ENCODE measurements around the gene SACS. TPM values are rescaled to one million over a fixed set of nuclear protein-coding genes. Genes with fewer than 3 reads are reported as not detected.

SACS gene
- total RNA-seq, 2 experiments from 2014 or later: 27.4 to 30.9 TPM

- Mint-ChIP-seq H3K4me1 (peaks cover 5% of the 10 kb centered on the region), H3K36me3 (no peaks in the 10 kb centered on the region), H3K9me3 (no peaks in the 10 kb centered on the region), H3K4me3 (no peak overlapping the region), H3K27me3 (peaks cover 12% of the 10 kb centered on the region), H3K27ac (no peak overlapping the region)
- DNase-seq (no peak), ATAC-seq (ENCODE audit: low read depth) (no peak)
- POLR2A ChIA-PET: no interaction called here
Measured at GRCh38 chr13:23463661-23464060, 30.2 kb upstream of the SACS start.

- Mint-ChIP-seq H3K27me3 (peaks cover 12% of the 10 kb centered on the region), H3K27ac (no peak overlapping the region), H3K9me3 (no peaks in the 10 kb centered on the region), H3K4me3 (no peak overlapping the region), H3K36me3 (no peaks in the 10 kb centered on the region), H3K4me1 (peaks cover 5% of the 10 kb centered on the region)
- POLR2A ChIA-PET: no interaction called here
- DNase-seq (no peak), ATAC-seq (ENCODE audit: low read depth) (no peak)
Measured at GRCh38 chr13:23462815-23463559, 29.5 kb upstream of the SACS start.

GRCh38 chr13:23461544-23461943, 28.0 kb upstream of the SACS start:
- ATAC-seq (ENCODE audit: low read depth): no peak
- H3K9me3 Mint-ChIP-seq: no peaks in the 10 kb centered on the region

GRCh38 chr13:23460921-23461320, 27.4 kb upstream of the SACS start:
- Mint-ChIP-seq H3K36me3 (no peaks in the 10 kb centered on the region), H3K4me1 (peaks cover 3% of the 10 kb centered on the region), H3K4me3 (no peak overlapping the region), H3K27ac (no peak overlapping the region), H3K27me3 (peaks cover 12% of the 10 kb centered on the region), H3K9me3 (no peaks in the 10 kb centered on the region)
- POLR2A ChIA-PET: interaction anchor here (0.6 kb wide), 1 partner anchor 743 kb away, joined by 3 read pairs; no protein-coding TSS in a partner anchor
- DNase-seq (no peak), ATAC-seq (ENCODE audit: low read depth) (no peak)

More at GRCh38 chr13:23461544-23461943, 28.0 kb upstream of the SACS start:
- POLR2A ChIA-PET: no interaction called here
- Mint-ChIP-seq H3K36me3 (no peaks in the 10 kb centered on the region), H3K4me1 (peaks cover 5% of the 10 kb centered on the region), H3K27me3 (peaks cover 12% of the 10 kb centered on the region), H3K4me3 (no peak overlapping the region), H3K27ac (no peak overlapping the region)
- no peak for DNase-seq

- Mint-ChIP-seq H3K4me3 (no peak overlapping the region), H3K27me3 (peaks cover 10% of the 10 kb centered on the region), H3K36me3 (no peaks in the 10 kb centered on the region), H3K4me1 (peaks cover 2% of the 10 kb centered on the region), H3K27ac (no peak overlapping the region), H3K9me3 (no peaks in the 10 kb centered on the region)
- ATAC-seq (ENCODE audit: low read depth) (no peak), DNase-seq (no peak)
- POLR2A ChIA-PET: interaction anchor here (0.6 to 0.7 kb wide), 2 partner anchors 18 to 743 kb away, joined by 3 to 6 read pairs; no protein-coding TSS in a partner anchor
Measured at GRCh38 chr13:23460309-23460708, 26.8 kb upstream of the SACS start.

GRCh38 chr13:23458989-23459388, 25.5 kb upstream of the SACS start:
- Mint-ChIP-seq H3K4me3 (no peak overlapping the region), H3K27me3 (peaks cover 9% of the 10 kb centered on the region), H3K36me3 (no peaks in the 10 kb centered on the region), H3K9me3 (no peaks in the 10 kb centered on the region), H3K4me1 (peaks cover 2% of the 10 kb centered on the region), H3K27ac (no peak overlapping the region)
- DNase-seq (no peak), ATAC-seq (ENCODE audit: low read depth) (no peak)
- POLR2A ChIA-PET: no interaction called here

- ATAC-seq (ENCODE audit: low read depth): no peak
- Mint-ChIP-seq H3K36me3 (no peaks in the 10 kb centered on the region), H3K27me3 (peaks cover 8% of the 10 kb centered on the region), H3K9me3 (no peaks in the 10 kb centered on the region), H3K4me1 (peaks cover 2% of the 10 kb centered on the region), H3K4me3 (no peak overlapping the region), H3K27ac (no peak overlapping the region)
- no peak for DNase-seq
- POLR2A ChIA-PET: no interaction called here
Measured at GRCh38 chr13:23456437-23457210, 23.1 kb upstream of the SACS start.

GRCh38 chr13:23455401-23456185, 22.1 kb upstream of the SACS start:
- POLR2A ChIA-PET: no interaction called here
- H3K4me3 Mint-ChIP-seq: no peak overlapping the region
- DNase-seq (no peak), ATAC-seq (ENCODE audit: low read depth) (no peak)
- no peak overlapping the region for H3K27ac Mint-ChIP-seq
- no peaks in the 10 kb centered on the region for H3K36me3 Mint-ChIP-seq
- peaks cover 3% of the 10 kb centered on the region for H3K4me1 Mint-ChIP-seq
- no peaks in the 10 kb centered on the region for H3K9me3 Mint-ChIP-seq
- peaks cover 8% of the 10 kb centered on the region for H3K27me3 Mint-ChIP-seq

- POLR2A ChIA-PET: no interaction called here
- H3K4me3 Mint-ChIP-seq: no peak overlapping the region
- DNase-seq (no peak), ATAC-seq (ENCODE audit: low read depth) (no peak)
- peaks cover 2% of the 10 kb centered on the region for H3K4me1 Mint-ChIP-seq
- no peaks in the 10 kb centered on the region for H3K9me3 Mint-ChIP-seq
- no peaks in the 10 kb centered on the region for H3K36me3 Mint-ChIP-seq
- H3K27me3 Mint-ChIP-seq: peaks cover 6% of the 10 kb centered on the region
- no peak overlapping the region for H3K27ac Mint-ChIP-seq
Measured at GRCh38 chr13:23453132-23453531, 19.6 kb upstream of the SACS start.

GRCh38 chr13:23450340-23451046, 17.0 kb upstream of the SACS start:
- no peak for ATAC-seq (ENCODE audit: low read depth)
- POLR2A ChIA-PET: no interaction called here
- H3K27me3 Mint-ChIP-seq: peaks cover 6% of the 10 kb centered on the region
- H3K36me3 Mint-ChIP-seq: no peaks in the 10 kb centered on the region
- DNase-seq: no peak
- H3K4me1 Mint-ChIP-seq: peaks cover 2% of the 10 kb centered on the region
- H3K9me3 Mint-ChIP-seq: no peaks in the 10 kb centered on the region
- H3K27ac Mint-ChIP-seq: no peak overlapping the region
- H3K4me3 Mint-ChIP-seq: no peak overlapping the region

GRCh38 chr13:23449398-23450162, 16.1 kb upstream of the SACS start:
- ATAC-seq (ENCODE audit: low read depth) (no peak), DNase-seq (no peak)
- no peak overlapping the region for H3K27ac Mint-ChIP-seq
- H3K36me3 Mint-ChIP-seq: no peaks in the 10 kb centered on the region
- H3K9me3 Mint-ChIP-seq: no peaks in the 10 kb centered on the region
- peaks cover 2% of the 10 kb centered on the region for H3K4me1 Mint-ChIP-seq
- H3K27me3 Mint-ChIP-seq: peaks cover 6% of the 10 kb centered on the region
- POLR2A ChIA-PET: no interaction called here
- H3K4me3 Mint-ChIP-seq: no peak overlapping the region

GRCh38 chr13:23447927-23448326, 14.4 kb upstream of the SACS start:
- Mint-ChIP-seq H3K36me3 (no peaks in the 10 kb centered on the region), H3K4me3 (no peak overlapping the region), H3K27ac (no peak overlapping the region), H3K9me3 (no peaks in the 10 kb centered on the region), H3K27me3 (peaks cover 2% of the 10 kb centered on the region), H3K4me1 (peaks cover 2% of the 10 kb centered on the region)
- ATAC-seq (ENCODE audit: low read depth) (no peak), DNase-seq (no peak)
- POLR2A ChIA-PET: no interaction called here

Measured in activated naive CD8-positive, alpha-beta T cell treated with anti-CD3 and anti-CD28 coated beads, Interleukin-2, amount 10 ng/mL, durations not matched to agents 7 days and 5 days (primary cell).